Smooth muscle cell of trachea (primary cell): ENCODE results near the gene OR51E1. TPM values are rescaled to one million over a fixed set of nuclear protein-coding genes. Genes with fewer than 3 reads are reported as not detected.

ENCODE experiments used
- total RNA-seq: library from RNA; depleted of rRNA; stranded (reverse); fragments of >200 nt; gene quantifications from 2 replicates; pipeline ENCODE4 v1.2.1, GENCODE V29; 2014

OR51E1 gene, protein sequence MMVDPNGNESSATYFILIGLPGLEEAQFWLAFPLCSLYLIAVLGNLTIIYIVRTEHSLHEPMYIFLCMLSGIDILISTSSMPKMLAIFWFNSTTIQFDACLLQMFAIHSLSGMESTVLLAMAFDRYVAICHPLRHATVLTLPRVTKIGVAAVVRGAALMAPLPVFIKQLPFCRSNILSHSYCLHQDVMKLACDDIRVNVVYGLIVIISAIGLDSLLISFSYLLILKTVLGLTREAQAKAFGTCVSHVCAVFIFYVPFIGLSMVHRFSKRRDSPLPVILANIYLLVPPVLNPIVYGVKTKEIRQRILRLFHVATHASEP
- not detected in 2 replicates for total RNA-seq

GRCh38 chr11:4643682-4644081, at the start of gene OR51E1:
Gene OR51E1, plus strand, starts transcription at chr11:4643982. Its CDS starts 8,545 bp downstream, at chr11:4652527.

GRCh38 chr11:4607781-4608666, 35.8 kb upstream of the OR51E1 start, which contains the start of gene TRIM68:
Gene TRIM68, minus strand, starts transcription at chr11:4608231. Its CDS starts 2,727 bp downstream, at chr11:4605504.

GRCh38 chr11:4636962-4637661, 6.7 kb upstream of the OR51E1 start, which contains the start of gene OR51D1:
Gene OR51D1, plus strand, starts transcription at chr11:4637477. Its CDS starts 2,314 bp downstream, at chr11:4639791.

DNA sequence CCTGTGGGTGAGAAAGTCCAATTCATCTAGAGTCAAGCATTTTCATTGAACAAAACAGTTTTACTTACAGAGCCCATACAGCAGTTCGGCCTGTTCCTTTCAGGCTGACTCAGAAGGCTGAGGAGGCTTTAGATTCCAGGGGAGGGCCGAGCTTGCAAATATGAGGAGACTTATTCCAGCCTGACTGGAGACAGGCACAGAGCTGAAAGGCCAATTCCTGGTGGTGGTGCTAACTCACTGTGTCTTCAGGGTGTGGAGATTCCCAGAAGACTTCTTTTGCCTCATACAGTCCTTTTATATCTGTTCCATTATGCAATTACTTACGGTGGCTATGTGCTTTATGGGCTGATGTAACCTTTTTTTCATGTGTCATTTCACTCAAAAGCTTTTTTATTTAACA, 53.8 kb downstream of the OR51E1 start, which contains the start of gene OR51E2:
Gene OR51E2 (minus strand): TSS at position 269 of the 400 bp plus-strand sequence. CDS start 15,142 bp downstream, outside the sequence.

GRCh38 chr11:4704054-4704789, 60.4 kb downstream of the OR51E1 start, which contains the start of gene MMP26:
Gene MMP26, plus strand, starts transcription at chr11:4704784.

Other genes starting within 250 kb of the OR51E1 start
- not detected in 2 replicates for gene OR52K2, start 194.7 kb upstream of the OR51E1 start, total RNA-seq
- gene OR52K1, start 161.3 kb upstream of the OR51E1 start, total RNA-seq, result under 0.01 TPM in 1 of 2 replicates, not detected in the other
- gene OR52M1, start 98.8 kb upstream of the OR51E1 start, total RNA-seq, result not detected in 2 replicates
- gene OR52I2, start 62.2 kb upstream of the OR51E1 start, total RNA-seq, result not detected in 2 replicates
- not detected in 2 replicates for gene OR52I1, start 49.9 kb upstream of the OR51E1 start, total RNA-seq
- gene TRIM68, start 35.8 kb upstream of the OR51E1 start, total RNA-seq, result 13.5 and 13.9 TPM in 2 replicates
- gene OR51D1, start 6.5 kb upstream of the OR51E1 start, total RNA-seq, result not detected in 2 replicates
- not detected in 2 replicates for gene OR51E2, start 53.9 kb downstream of the OR51E1 start, total RNA-seq
- not detected in 2 replicates for gene MMP26, start 60.8 kb downstream of the OR51E1 start, total RNA-seq
- gene OR51F1, start 126.0 kb downstream of the OR51E1 start, total RNA-seq, result not detected in 2 replicates
- gene OR52R1, start 160.4 kb downstream of the OR51E1 start, total RNA-seq, result not detected in 2 replicates
- not detected in 2 replicates for gene OR51F2, start 177.3 kb downstream of the OR51E1 start, total RNA-seq
- gene OR51S1, start 205.2 kb downstream of the OR51E1 start, total RNA-seq, result not detected in 2 replicates
- gene OR51T1, start 237.9 kb downstream of the OR51E1 start, total RNA-seq, result not detected in 2 replicates